Neuron (in vitro differentiated cells): ENCODE measurements around the gene PKLR.
"Not testable (repeated sequence)": the region's sequence is repeated elsewhere in the genome, so short reads cannot be mapped to it uniquely, and the experiment has no call there.

ENCODE experiments used
- H2AFZ ChIP-seq: one replicate; pipeline ENCODE4 v1.6.1; 2013; ENCODE audit warnings: low read depth, mild to moderate bottlenecking, inconsistent platforms, low read length, moderate library complexity
- H3K27me3 ChIP-seq: one replicate; pipeline ENCODE4 v1.6.1; 2013; ENCODE audit warnings: low read length; ENCODE audit not compliant: insufficient read depth
- H3K36me3 ChIP-seq: one replicate; pipeline ENCODE4 v1.6.1; 2013; ENCODE audit warnings: low read length; ENCODE audit not compliant: insufficient read depth
- H3K4me1 ChIP-seq: one replicate; pipeline ENCODE4 v1.6.1; 2013; ENCODE audit warnings: low read length; ENCODE audit not compliant: insufficient read depth
- H3K4me3 ChIP-seq: 2 replicates; pipeline ENCODE4 v1.5.1; 2013; ENCODE audit warnings: mild to moderate bottlenecking, low read length, moderate library complexity
- H3K9me3 ChIP-seq: one replicate; pipeline ENCODE4 v1.6.1; 2013; ENCODE audit warnings: low read length

PKLR gene

GRCh38 chr1:155301342-155301841 is at the start of gene PKLR:
TSS of gene PKLR (minus strand) at chr1:155301438. CDS start at chr1:155301395, 43 bp downstream.
- no peaks in the 10 kb centered on the region for H3K27me3 ChIP-seq
- H2AFZ ChIP-seq = no peak within 1 kb of the TSS
- H3K36me3 ChIP-seq = no peaks in the 10 kb centered on the region
- peaks cover 7% of the 10 kb centered on the region for H3K4me1 ChIP-seq
- H3K4me3 ChIP-seq = no peak within 1 kb of the TSS
- no peaks in the 10 kb centered on the region for H3K9me3 ChIP-seq

- Histone ChIP-seq H3K36me3 (peaks cover 77% of the 10 kb centered on the region), H3K4me1 (no peaks in the 10 kb centered on the region), H3K27me3 (no peaks in the 10 kb centered on the region), H2AFZ (no peak overlapping the region), H3K9me3 (no peaks in the 10 kb centered on the region), H3K4me3 (no peak overlapping the region)
Observed at GRCh38 chr1:155342842-155343241, 41.6 kb upstream of the PKLR start.

DNA sequence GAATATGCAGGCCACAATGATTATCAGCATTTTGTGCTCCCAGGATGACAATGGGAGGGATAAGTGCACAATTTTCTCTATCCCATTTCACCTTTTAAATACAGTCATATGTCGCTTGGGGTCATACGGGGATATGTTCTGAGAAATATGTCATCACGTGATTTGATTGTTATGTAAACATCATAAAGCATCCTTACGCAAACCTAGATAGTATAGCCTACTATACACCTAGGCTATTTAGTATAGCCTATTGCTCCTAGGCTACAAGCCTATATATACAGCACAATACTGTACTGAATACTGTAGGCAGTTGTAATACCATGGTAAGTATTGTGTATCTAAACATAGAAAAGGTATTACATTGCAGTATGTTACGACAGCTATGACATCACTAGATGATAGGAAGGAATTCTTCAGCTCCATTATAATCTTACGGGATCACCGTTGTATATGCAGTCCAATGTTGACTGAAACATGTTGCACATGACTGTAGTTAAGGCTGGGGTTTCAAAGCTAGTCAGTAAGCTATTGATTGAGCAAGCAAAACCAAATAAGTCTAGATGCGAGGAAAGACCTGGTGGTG is 38.4 kb upstream of the PKLR start:
- peaks cover 80% of the 10 kb centered on the region for H3K36me3 ChIP-seq
- no peak overlapping the region for H2AFZ ChIP-seq
- no peaks in the 10 kb centered on the region for H3K4me1 ChIP-seq
- H3K4me3 ChIP-seq = no peak overlapping the region
- H3K27me3 ChIP-seq = no peaks in the 10 kb centered on the region
- no peaks in the 10 kb centered on the region for H3K9me3 ChIP-seq

- no peaks in the 10 kb centered on the region for H3K9me3 ChIP-seq
- no peaks in the 10 kb centered on the region for H3K27me3 ChIP-seq
- H3K36me3 ChIP-seq = peaks cover 62% of the 10 kb centered on the region
- no peaks in the 10 kb centered on the region for H3K4me1 ChIP-seq
- H3K4me3 ChIP-seq = no peak overlapping the region
- no peak overlapping the region for H2AFZ ChIP-seq
Observed at GRCh38 chr1:155334962-155335361, 33.7 kb upstream of the PKLR start.

DNA sequence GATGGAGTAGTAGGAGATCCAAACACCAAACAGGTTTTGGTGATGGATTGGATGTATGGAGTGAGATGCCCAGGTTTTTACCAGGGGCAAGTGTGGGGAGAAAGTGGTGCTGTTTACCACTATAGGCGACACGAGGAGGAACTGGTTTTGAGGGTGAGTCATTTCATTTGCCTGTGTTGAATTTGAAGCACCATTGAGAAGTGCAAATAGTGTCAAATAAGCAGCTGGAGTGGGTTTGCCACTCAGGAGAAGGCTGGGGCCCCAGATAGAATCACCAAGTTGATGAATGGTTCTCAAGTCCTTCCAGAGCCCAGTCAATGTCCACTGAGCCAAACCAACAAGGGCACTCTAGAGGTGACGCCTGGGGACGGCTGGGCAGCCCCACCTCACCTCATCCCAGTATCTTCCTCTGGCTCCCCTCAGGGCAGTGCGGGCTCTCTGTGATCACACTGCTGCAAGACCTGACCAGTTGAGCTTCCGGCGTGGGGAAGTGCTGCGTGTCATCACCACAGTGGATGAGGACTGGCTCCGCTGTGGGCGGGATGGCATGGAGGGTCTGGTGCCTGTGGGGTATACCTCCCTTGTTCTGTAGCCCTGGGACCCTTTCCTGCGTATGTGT is 28.9 kb upstream of the PKLR start:
- Histone ChIP-seq H3K4me1 (peaks cover 4% of the 10 kb centered on the region), H3K4me3 (no peak overlapping the region), H2AFZ (no peak overlapping the region), H3K36me3 (peaks cover 43% of the 10 kb centered on the region), H3K27me3 (no peaks in the 10 kb centered on the region), H3K9me3 (no peaks in the 10 kb centered on the region)

DNA sequence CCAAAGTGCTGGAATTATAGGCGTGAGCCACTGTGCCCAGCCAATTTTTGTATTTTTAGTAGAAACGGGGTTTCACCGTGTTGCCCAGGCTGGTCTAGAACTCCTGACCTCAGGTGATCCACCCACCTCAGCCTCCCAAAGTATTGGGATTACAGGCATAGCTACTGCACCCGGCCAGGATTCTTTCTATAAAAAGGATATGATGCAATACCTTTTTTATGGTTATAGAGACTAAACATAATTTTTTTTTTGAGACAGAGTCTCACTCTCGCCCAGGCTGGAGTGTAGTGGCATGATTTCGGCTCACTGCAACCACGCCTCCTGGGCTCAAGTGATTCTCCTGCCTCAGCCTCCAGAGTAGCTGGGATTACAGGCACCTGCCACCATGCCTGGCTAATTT is 27.6 kb upstream of the PKLR start:
- H3K4me1 ChIP-seq, H2AFZ ChIP-seq, H3K9me3 ChIP-seq, H3K27me3 ChIP-seq, H3K4me3 ChIP-seq: not testable (repeated sequence)
- peaks cover 36% of the 10 kb centered on the region for H3K36me3 ChIP-seq

- peaks cover 6% of the 10 kb centered on the region for H3K4me1 ChIP-seq
- H3K36me3 ChIP-seq = peaks cover 36% of the 10 kb centered on the region
- no peak overlapping the region for H3K4me3 ChIP-seq
- no peaks in the 10 kb centered on the region for H3K27me3 ChIP-seq
- H2AFZ ChIP-seq = no peak overlapping the region
- no peaks in the 10 kb centered on the region for H3K9me3 ChIP-seq
Observed at GRCh38 chr1:155327981-155328380, 26.7 kb upstream of the PKLR start.

DNA sequence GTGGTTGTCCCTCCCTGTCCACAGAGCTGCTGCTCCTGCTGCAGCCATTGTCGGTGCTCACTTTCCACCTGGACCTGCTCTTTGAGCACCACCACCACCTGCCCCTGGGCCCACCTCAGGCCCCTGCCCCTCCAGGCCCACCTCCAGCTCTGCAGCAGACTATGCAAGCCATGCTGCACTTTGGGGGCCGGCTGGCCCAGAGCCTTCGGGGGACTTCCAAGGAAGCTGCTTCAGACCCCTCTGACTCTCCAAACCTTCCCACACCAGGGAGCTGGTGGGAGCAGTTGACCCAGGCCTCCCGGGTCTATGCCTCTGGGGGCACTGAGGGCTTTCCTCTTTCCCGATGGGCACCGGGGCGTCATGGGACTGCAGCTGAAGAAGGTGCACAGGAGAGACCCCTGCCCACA is 25.4 kb upstream of the PKLR start:
- Histone ChIP-seq H3K36me3 (peaks cover 33% of the 10 kb centered on the region), H3K27me3 (no peaks in the 10 kb centered on the region), H3K4me1 (peaks cover 16% of the 10 kb centered on the region), H3K9me3 (no peaks in the 10 kb centered on the region), H2AFZ (no peak overlapping the region), H3K4me3 (no peak overlapping the region)

DNA sequence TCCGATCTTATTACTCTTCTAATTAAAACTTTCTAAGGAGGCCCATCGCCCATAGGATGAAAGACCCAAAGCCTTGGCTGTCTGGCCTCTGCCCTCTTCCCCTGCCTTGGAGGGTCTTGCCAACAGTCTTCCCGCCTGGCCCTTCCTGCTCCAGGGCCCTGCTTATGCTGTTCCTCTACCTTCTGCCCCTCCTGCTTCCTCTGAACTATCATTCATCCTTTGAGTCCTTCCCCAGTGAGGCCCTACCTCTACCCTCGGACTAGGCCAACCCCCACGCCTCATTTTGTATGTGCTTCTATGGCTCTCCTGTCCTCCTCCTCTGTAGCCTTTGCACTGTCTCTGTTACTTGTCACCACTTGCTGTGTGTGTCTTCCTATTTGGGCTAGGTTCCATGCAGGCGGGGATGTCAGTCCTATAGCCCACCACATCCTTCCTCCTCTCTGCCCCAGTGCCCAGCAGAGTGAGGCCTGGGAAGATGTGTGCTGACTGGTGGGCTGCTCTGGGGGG is 24.8 kb upstream of the PKLR start:
- no peaks in the 10 kb centered on the region for H3K9me3 ChIP-seq
- no peak overlapping the region for H2AFZ ChIP-seq
- peaks cover 32% of the 10 kb centered on the region for H3K36me3 ChIP-seq
- no peak overlapping the region for H3K4me3 ChIP-seq
- H3K27me3 ChIP-seq = no peaks in the 10 kb centered on the region
- H3K4me1 ChIP-seq = peaks cover 22% of the 10 kb centered on the region

GRCh38 chr1:155325603-155325893 is 24.3 kb upstream of the PKLR start:
- peak overlapping the region; percentile 72 for H3K4me3 ChIP-seq
- H3K4me1 ChIP-seq = peaks cover 26% of the 10 kb centered on the region
- H3K9me3 ChIP-seq = no peaks in the 10 kb centered on the region
- H3K36me3 ChIP-seq = peaks cover 32% of the 10 kb centered on the region
- H3K27me3 ChIP-seq = no peaks in the 10 kb centered on the region
- H2AFZ ChIP-seq = no peak overlapping the region

DNA sequence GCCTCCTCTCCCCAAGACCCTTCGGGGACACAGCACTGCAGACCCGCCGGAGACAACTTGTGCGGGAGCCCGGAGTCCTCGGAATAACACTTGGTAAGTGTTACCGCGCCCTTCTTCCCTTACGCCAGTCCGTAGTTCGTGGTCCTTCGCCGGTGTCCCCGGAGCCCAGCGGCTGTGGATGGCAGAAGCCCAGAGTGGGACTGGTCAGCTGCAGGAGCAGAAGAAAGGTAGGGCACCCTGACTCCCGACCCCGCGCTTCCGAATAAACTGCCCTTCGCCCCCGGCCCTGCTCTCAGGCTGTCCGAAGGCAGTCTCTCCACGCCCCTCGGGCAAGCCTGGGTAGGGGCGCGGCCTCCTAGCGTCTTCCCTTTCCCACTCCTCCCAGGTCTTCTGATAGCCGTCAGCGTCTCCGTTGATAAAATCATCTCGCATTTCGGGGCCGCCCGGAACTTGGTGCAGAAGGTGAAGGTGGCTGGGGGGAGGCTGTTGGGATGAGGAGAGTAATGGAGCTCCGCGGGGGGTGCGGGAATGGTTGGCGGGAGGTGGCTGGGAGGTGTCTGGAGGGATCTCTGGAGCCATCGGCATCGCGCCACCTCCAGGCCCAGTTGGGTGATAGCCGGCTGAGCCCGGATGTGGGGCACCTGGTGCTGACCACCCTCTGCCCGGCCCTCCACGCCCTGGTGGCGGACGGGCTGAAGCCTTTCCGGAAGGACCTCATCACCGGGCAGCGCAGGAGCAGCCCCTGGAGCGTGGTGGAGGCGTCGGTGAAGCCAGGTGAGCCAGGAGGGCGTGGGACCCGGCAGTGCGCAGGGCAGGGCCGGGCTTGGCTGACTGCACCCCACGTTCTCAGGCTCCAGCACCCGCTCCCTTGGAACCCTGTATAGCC is 23.7 kb upstream of the PKLR start:
- H3K36me3 ChIP-seq = peaks cover 32% of the 10 kb centered on the region
- H3K27me3 ChIP-seq = no peaks in the 10 kb centered on the region
- H3K4me3 ChIP-seq = peak overlapping the region; percentile 72
- H3K4me1 ChIP-seq = peaks cover 26% of the 10 kb centered on the region
- no peaks in the 10 kb centered on the region for H3K9me3 ChIP-seq
- peak overlapping the region; percentile 53 for H2AFZ ChIP-seq

DNA sequence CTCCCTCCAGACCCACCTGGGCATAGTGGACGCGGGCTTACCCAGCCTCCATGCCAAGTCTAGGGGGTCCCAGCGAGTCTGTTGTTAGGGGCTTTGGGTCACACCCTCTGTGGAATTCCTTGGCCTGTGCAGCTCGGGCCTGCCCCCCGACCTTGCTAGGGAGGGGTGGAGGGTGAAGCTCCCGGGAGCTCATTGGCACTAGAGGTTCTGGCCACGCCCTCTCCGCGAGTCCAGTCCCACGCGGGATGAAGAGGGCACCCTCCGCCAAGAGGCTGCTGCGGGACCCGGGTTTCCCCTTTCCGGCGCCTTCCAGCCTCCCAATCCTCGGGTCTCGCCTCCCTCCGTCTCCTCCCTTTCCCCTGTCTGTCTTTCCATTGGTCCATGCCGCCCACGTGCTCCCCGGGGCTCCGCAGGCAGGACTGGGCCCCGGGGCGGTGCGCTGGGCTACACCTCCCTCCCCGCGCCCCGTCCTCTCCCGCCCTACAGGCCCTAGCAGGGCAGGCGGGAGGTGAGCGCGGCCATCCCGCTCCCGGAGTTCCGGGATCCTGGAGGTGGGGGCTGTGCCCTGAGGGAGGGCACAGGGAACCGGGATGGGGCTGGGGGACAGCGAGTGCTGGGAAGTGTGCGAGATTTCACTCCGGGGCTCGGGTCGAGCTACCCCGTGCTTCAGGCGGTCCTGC is 22.9 kb upstream of the PKLR start:
- peak overlapping the region; percentile 53 for H2AFZ ChIP-seq
- H3K27me3 ChIP-seq = no peaks in the 10 kb centered on the region
- H3K4me1 ChIP-seq = peaks cover 26% of the 10 kb centered on the region
- no peaks in the 10 kb centered on the region for H3K9me3 ChIP-seq
- H3K36me3 ChIP-seq = peaks cover 37% of the 10 kb centered on the region
- peak overlapping the region; percentile 72 for H3K4me3 ChIP-seq

DNA sequence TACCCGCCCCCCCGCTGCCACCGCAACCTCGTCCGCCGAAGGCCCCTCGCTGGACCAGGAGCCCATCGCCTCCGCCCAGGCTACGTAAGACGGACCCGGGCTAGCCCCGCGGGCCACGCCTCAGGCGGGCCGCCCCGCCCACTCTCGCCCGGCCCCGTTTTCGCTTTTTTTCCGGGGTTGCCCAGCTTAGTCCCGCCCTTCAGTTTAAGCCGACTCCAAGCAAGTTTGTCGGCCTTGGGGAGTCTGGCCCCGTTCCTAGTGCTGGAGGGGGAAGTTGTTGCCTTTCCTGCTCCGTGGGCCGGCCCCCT is 22.4 kb upstream of the PKLR start:
- H3K36me3 ChIP-seq = peaks cover 42% of the 10 kb centered on the region
- no peaks in the 10 kb centered on the region for H3K27me3 ChIP-seq
- no peaks in the 10 kb centered on the region for H3K9me3 ChIP-seq
- H2AFZ ChIP-seq = peak overlapping the region; percentile 53
- peak overlapping the region; percentile 72 for H3K4me3 ChIP-seq
- peaks cover 26% of the 10 kb centered on the region for H3K4me1 ChIP-seq
